ENCODE data around the gene UBE2M.
A peak's percentile ranks its signal among the peaks of the same experiment; 100 is the strongest.

Gene UBE2M

DNA sequence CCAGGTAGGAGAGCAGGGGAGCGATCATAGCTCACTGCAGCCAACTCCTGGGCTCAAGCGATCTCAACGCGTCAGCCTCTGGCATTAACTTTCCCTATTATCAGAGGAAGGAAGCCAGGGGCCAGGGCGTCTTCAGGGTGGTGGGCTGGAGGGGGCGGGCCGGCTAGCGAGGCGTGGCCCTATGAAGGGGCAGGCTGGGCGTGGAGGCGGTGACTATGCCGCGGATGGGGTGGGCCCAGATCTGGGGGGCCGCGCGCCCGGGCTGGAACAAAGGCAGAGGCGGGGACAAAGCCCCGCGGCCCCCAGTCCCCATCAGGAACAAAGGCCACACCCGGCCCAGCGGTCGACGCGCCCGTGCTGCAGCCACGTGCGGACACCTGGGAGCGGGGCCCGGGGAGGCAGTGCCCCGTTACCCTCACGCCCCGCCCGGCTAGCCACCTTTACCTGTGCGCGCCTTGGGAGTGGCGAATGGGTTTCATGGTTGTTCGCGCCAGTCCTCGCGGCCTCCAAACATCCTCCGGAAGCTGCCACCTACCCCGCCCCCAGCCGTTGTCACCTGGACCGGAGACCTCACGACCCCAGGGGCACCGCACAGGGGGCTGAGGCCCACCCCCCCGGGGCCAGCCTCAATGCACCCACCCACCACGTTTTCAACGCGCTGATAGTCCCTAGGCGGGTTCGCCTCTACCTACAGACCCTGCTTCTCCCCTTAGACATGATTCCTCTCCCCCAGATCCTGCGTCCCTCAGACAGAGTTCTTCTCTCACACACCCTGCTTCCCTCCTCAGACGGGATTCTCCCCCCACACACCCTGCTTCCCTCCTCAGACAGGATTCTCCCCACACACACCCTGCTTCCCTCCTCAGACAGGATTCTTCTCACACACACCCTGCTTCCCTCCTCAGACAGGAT, 19.9 kb downstream of the UBE2M start:
- DNase-seq: no peak

DNA sequence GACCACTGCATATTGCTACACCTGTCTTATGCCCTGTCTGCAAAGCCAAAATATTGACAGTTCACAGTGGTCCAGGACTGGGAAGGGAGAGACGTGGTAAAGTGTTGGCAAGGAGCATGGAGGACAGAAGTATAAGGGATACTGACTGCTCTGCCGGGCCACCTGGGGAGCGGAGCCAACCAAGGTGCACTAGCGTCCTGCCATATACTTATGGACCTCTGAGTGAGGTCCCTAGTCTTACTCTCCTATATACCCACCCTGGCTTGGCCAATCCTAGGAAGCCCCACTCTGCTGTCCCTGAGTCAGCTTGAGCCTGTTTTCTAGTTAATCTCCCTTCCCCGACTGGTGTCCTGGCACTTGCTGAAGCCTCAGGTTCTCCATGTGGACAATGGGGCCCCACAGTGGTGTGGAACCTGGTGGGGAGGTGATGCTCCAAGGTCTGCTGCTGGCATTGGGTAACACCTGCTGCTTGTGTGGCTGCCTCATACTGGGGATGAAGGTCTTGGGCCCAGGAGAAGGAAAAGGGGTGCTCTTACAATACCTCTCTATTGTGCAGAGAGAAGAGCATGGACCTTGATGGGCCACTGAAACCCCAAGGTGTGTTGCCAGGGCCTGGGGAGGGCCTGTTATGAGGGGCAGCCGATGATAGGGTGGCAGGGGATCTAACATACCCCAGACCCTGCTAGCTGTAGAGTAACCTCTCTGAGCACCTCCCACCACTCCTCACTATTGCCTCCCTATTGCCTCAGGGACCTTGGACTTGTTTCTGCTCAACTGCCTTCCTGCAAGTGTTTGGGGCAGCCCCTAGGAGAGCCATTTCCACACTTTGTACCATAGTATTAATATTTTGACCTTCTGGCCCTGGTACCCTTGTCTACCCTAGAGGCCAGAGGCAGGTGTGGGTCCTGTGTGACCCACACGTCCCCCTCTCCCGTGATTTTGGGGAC, 21.3 kb downstream of the UBE2M start:
- no peak for DNase-seq

DNA sequence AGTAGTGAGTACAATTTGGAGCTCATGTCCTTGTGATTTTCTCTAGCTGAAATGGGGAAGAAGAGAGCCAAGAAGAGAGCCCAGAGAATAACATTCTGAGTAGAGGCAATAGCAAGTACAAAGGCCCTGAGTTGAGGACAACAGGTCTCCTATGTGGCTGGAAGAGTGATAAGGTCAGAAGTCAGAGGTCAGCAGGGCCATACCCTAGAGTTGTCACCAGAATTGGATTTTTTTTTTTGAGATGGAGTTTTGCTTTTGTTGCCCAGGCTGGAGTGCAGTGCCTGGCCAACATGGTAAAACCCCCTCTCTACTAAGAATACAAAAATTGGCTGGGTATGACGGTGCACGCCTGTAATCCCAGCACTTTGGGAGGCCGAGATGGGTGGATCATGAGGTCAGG, 22.6 kb downstream of the UBE2M start:
- no peak for DNase-seq

DNA sequence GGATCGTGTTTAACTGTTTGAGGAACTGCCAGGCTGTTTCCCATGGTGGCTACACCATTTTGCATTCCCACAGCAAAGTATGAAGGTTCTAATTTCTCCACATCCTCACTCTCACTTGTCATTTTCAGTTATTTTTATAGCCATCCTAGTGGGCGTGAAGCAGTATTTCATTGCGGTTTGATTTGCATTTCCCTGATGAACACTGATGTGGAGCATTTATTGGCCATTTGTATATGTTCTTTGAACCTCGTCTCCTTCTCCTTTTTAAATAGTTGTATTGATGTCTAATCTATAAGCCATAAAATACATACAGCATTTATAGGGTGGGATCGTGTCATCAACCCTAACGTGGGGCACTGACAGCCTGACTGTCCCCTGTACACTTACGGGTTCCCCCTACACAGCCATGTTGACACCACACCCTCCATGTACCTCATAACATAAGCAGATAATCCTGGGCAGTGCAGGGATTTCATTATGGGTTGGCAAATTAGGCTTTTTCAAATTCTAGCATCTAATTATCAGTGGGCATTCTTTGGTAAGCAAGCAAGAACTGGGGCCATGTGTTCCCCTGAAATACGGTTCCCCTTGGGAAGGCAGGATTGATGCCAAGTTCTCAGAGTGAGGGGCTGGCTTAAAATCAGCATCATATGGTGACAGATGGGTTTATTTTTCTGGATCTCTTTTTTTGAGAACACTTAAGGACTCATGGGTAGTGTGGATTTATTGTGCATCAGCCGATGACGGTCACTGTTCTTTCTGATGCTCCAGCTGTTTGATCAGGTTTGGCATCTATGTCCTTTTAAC, 27.2 kb downstream of the UBE2M start:
- peak; percentile 69 for DNase-seq

DNA sequence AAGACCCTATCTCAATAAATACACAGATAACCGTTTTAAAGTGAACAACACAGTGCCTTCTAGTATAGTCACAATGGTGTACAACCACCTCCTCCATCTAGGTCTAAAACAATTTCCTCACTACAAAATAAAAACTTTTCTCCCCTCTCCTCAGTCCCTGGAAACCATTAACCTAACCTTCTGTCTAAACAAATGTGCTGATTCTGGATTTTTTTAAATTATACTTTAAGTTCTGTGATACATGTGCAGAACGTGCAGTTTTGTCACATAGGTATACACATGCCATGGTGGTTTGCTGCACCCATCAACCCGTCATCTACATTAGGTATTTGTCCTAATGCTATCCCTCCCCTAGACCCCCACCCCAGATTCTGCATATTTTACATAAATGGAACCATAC, 29.0 kb downstream of the UBE2M start:
- no peak for DNase-seq

DNA sequence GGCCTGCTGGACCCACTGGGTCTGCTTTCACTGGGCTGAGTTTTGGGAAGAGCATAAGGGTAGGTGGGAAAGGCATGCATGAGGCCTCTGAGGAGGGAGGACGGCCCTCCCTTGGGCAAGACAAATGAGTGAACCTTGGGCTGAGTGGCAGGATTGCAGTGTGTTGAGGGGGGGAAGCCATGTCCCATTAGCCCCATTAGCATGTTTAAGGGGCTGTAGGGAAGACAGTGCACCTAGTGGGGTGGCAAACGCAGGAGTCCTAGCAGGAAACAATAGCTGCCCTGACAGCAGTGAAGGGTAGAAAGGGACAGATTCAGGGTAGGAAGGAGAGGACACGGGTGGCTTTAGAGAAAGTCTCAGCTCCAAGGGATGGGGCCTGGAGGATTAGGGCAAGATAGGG, 35.7 kb downstream of the UBE2M start:
- no peak for DNase-seq

DNA sequence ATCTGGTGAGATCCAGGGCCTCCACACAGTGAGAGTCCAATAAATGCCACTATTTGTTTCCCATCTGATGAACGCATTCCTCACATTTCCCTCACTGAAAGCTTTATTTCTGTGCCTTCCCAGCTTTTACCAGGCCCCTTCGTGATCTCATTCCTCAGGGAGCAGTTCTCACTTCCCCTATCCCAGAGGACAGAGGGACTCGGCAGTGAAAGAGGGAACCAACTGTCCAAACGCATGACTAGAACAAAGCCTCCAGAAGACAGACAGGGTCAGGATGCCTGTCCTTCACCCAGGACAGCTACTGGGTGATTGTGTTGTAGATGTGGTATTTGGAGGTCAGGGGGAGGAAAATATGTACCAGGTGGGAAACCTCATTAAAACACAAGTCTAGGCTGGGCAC, 36.8 kb downstream of the UBE2M start:
- no peak for DNase-seq

DNA sequence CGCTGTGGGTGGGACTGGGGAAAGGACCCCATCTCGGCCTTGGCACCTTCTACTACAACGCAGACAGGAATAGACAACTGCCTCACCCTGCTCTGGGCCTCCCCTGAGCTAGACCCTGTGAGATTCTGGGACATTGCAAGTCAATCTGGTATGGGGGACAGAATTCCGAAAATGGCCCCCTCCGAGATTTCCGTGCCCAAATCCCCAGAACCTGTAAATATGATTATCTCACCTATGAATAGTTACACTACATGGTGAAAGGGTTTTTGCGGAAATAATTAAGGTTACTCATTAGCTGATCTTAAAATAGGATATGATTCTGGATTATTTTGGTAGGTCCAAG, 38.2 kb downstream of the UBE2M start:
- no peak for DNase-seq

DNA sequence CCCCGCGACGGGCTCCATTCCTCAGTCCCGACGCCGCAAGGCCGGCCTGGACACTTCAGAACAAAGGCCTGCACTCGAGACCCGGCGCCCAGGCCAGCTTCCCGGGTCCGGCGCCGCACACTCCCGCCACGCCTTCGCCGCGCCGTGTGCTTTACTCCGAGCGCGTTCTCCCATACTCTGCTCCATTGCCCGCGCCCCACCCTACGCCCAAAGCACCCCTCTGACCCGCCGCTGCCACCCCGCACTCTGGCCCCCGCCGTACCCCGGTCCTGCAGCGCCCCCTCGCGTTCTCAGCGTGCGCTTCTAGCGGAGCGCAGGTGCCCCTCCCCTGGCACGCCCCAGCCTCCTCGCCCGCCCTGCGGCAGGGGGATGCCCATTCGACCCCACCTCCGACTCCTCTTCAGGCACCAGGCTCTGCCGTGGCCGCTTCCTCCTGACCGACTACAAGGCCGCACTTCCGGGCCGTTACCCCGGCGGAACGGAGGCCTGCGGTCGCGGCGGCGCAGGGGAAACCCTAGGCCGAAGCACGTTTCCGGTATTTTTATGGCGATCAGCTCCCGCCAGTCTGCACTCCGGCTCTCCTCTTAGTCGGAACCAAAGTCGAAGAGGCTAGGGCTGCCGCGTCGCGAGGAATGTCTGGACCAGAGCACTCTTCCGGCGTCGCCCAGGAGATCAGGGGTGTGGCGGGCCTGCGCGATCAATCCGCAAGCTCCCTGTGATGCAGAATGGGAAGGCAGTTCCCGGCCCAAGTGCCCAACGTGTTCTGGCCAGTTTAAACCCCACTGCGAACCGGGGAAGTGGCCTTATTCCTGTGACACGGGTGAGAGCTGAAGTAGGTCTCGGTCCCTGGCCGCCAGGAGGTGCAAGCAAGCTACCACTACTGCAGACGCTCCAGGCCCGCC, 38.8 kb downstream of the UBE2M start, which contains the start of gene ZBTB45:
Gene ZBTB45 (minus strand): TSS at position 456 of the 902 bp plus-strand sequence. CDS start 2,137 bp downstream, outside the sequence.
- DNase-seq: peak; percentile 97

DNA sequence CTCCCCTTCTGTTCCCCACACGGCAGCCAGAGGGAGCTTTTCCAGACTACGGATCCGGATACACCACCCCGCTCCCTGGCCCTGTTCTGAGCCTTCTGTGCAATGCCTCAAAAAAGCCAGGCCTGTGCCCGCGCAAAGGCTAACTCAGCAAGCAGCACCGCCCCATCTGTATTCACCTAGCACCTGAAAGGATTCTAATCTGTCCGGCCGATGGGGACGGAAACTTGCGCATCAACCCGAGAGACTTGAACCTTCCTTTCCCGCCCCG, 39.4 kb downstream of the UBE2M start:
- peak; percentile 44 for DNase-seq

DNA sequence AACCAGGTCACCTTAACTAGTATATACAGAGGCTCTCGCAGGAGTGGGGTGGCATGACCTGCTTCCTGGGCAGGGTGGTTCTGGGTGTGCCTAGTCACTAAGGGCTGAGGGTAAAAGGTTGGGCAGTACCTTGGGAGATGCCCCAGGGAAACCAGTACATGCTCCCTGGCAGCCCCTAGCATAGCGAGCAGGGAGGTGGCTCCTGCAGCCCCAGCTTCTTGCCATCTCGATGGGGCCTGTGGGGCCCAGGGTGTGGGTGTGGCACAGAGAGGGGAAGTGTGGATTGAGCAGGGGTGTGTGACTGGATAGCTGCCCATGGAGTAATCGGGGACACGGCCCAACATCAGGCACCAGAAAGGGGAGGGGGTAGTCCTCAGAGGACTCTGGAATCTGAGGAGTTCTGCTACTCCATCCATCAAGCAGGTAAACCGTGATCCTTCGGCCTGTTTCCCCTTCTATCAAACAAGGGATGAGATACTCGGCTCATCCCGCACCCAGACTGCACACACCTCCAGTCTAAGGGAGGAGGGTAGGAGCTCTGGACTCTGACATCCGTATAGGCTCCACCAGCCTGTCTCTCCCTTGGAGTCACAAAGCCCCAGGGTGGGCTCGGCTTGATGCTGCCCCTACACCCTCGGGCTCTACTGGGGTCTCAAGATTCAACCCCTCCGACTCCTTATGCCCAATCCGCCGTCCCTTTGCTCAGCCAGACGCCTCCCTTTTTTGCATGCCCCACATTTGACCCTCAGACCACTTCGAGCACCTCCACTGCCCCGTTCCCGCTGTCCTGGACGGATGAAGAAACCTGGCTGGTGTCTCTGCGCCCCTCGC, 39.9 kb downstream of the UBE2M start:
- DNase-seq: no peak

DNA sequence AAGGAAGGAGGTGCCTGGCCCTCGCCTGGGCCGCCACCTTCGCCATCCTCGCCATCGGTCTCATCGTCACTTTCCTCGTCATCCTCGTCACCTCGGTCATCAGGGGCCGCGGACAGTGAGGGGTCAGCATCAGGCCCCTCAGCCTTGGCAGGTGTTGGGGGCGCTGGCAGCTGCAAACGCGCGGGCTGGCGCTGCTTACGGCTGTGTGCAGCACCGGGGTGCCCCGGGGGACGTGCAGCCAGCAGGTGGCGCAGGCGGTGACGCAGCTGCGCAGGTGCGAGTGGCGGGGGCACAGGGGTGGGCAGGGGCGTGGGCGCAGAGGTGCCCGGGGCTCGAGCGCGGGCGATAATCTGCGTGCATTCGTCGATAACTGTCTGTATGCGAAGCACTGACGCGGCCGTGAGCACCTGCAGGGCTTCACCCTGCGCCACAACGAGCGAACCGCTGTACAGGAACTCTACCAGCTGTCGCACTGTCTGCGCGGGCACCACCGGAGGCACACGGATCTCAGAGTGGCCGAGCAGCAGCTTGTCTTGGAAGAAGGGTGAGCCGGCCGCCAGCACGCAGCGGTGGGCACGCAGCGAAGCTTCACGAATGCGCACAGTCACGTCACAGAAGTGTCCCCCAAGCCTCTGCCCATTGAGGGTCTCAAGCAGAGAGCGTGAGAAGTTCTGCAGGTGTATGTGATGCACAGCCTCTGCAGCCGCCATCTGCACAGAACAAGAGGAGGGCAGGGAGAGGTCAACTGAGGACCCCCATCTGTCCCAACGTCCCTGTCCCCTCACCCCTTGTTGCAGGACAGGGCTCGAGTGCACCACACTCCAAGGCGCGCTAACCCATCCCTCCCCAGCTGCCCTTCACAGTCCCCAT, 41.2 kb downstream of the UBE2M start:
- DNase-seq: no peak

DNA sequence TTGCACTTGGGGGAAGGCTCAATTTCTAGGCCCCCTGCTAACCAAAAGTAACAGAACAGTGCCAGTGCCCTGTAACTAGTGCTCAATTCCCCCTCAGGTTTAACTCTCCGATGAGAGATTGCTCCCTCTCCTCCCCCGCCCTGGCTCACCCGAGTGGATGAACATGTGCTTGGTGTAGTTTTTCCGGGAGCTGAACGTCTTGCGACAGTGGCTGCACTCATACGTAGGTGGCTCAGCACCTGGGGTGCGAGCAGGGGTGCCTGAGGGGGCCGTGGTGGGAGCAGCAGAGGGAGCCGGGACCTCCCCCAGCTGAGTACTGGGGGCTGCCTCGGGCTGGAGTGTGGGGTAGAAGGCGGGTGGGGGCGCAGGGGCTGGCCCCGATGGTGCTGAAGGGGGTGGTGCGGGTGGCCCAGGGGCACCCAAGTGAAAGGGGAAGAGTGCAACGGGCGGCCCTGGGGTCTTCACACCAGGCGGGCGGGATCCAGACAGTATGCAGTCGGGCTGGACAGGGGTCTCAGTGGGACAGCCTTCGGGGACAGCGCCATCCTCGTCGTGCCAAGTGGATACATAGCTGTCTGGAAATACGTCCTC, 42.1 kb downstream of the UBE2M start:
- no peak for DNase-seq

DNA sequence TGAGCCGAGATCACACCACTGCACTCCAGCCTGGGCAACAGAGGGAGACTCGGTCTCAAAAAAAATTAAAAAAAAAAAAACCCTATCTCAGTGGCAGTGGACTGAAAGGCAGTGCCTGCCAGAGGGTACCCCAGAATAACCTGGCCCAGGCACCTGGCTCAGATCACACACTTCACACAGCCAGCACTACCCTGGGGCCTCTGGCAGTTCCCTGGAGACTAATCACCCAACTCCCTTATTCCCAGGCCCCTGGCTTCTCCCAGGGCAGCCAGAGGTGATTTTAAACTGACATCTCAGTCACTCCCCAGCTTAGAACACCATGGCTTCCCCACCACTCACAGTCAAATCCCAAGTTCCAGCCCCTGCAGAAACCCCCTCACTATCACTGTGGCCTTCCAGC, 43.2 kb downstream of the UBE2M start:
- no peak for DNase-seq

DNA sequence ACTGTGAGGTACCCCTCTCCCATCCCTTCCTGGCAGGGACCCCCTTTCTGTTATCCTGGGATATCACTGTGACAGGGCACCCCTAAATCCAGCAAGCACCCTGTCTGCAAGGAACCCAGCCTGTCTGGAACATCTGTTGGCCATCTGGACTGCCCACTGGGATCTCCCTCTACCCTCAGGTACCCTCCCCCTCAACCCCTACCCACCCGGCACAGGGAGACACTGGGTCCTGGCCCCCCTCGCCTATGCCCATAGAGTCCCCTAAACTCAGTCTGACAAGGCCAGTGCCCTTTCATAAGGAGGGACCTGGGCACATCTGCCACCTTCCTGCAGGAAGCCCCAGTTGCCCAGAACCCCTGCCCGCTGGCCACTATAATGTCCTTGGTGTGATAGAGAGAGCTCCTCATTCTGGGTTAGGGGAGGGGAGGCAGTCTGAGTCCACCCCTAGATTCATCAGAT, 43.8 kb downstream of the UBE2M start:
- no peak for DNase-seq

DNA sequence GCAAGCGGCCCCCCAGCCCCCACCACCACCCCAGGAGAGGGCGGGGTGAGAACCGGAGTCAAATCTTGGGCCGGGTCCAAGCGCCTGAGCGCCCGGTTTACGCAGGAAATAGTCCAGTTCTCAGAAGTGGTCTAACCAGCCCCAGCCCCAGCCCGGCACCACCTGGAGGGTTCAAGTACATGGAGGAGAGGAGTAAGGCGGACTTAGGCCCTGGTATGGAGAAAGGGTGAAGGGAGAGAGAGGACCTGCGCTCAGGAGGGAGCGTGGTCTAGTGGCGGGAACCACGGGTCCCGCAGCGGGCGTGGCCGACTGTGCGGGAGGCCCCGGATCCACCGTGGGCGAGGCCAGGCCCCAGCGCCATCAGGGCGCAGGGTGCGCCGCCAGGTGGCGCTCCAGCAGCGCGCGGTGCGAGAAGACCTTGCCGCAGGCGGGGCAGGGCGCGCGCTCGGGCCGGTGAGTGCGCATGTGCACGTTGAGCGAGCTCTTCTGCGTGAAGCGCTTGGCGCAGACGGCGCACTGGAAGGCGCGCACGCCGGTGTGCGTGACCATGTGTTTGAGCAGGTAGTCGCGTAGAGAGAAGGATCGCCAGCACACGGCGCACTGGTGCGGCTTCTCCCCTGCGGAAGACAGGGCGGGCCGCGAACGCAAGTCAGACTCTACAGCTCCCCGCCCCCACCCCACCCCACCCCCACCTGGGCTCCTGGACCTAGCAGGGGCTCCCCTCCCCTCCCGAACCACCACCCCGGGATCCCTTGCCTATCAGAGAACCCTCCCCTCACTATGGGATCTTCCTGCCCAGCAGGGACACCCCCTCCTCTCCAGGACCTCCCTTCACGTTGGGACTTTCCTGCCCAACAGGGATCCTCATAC, 44.5 kb downstream of the UBE2M start:
- DNase-seq: peak; percentile 46

DNA sequence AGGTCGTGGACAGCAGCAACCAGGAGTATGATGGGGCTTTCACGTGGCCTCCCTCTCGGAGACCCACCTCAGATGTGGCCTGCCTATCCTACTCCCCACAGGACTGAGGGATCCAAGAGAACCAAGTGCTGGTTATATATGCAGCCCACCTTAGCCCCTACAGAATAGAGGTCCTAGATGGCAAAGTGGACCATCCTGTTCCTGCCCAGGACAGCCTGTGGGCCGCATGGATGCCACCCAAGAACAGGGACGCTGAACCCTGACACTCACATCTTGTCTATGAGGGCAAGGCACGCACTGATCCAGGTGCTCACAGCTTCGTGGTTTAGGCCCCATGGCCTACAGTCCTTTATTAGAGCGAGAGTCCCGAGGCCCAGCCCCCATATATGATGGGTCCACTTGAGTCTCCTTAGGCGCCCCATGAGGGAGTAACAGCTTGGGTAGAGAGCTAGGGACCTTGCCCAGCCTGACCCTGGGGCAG, 45.2 kb downstream of the UBE2M start:
- DNase-seq: no peak
